NCI-H2227 (cell line): Measurements from ENCODE around the gene ARMC2.
"Not testable (repeated sequence)": the region's sequence is repeated elsewhere in the genome, so short reads cannot be mapped to it uniquely, and the experiment has no call there.

ENCODE experiments used
- DNase-seq: peaks from one replicate; lab custom pipeline; 2025; ENCODE audit not compliant: unreplicated experiment; lab: John Stamatoyannopoulos, UW

Gene ARMC2

GRCh38 chr6:108831104-108831503 is 17.1 kb upstream of the ARMC2 start:
- DNase-seq: no peak

GRCh38 chr6:108832738-108833137 is 15.5 kb upstream of the ARMC2 start:
- DNase-seq: no peak

GRCh38 chr6:108835218-108835850 is 12.9 kb upstream of the ARMC2 start:
- peak; percentile 73 for DNase-seq

- no peak for DNase-seq
Observed at GRCh38 chr6:108836061-108836460, 12.2 kb upstream of the ARMC2 start.

- DNase-seq: no peak
Observed at GRCh38 chr6:108837236-108837971, 10.8 kb upstream of the ARMC2 start.

- peak; percentile 56 for DNase-seq
Observed at GRCh38 chr6:108838101-108838717, 10.0 kb upstream of the ARMC2 start.

GRCh38 chr6:108839083-108839642 is 9.1 kb upstream of the ARMC2 start:
- DNase-seq: peak; percentile 8

- DNase-seq: no peak
Observed at GRCh38 chr6:108840919-108841318, 7.3 kb upstream of the ARMC2 start.

GRCh38 chr6:108841377-108841855 is 6.8 kb upstream of the ARMC2 start:
- no peak for DNase-seq

GRCh38 chr6:108844135-108844534 is 4.1 kb upstream of the ARMC2 start:
- no peak for DNase-seq

GRCh38 chr6:108845145-108845544 is 3.1 kb upstream of the ARMC2 start:
- DNase-seq: no peak

GRCh38 chr6:108846101-108846500 is 2.1 kb upstream of the ARMC2 start:
- DNase-seq: no peak

GRCh38 chr6:108846628-108847027 is 1.6 kb upstream of the ARMC2 start:
- no peak for DNase-seq

- peak; percentile 41 for DNase-seq
Observed at GRCh38 chr6:108847738-108848115, 495 bp upstream of the ARMC2 start.

GRCh38 chr6:108850669-108851465 is 2.6 kb downstream of the ARMC2 start:
- peak; percentile 8 for DNase-seq

- no peak for DNase-seq
Observed at GRCh38 chr6:108851756-108852155, 3.5 kb downstream of the ARMC2 start.

- DNase-seq: no peak
Observed at GRCh38 chr6:108853077-108853476, 4.9 kb downstream of the ARMC2 start.

GRCh38 chr6:108862479-108863191 is 14.4 kb downstream of the ARMC2 start:
- no peak for DNase-seq

- DNase-seq: not testable (repeated sequence)
Observed at GRCh38 chr6:108865751-108866286, 17.6 kb downstream of the ARMC2 start.

- DNase-seq: no peak
Observed at GRCh38 chr6:108866798-108867197, 18.6 kb downstream of the ARMC2 start.
